Gastrocnemius medialis (tissue), 4 donors: ENCODE results near the gene TRPC4.
"Not testable (repeated sequence)": the region's sequence is repeated elsewhere in the genome, so short reads cannot be mapped to it uniquely, and the experiment has no call there.

Source experiments
- POLR2A ChIP-seq, 2 donors: fragments of 450-650 bp; IDR thresholded peaks; one replicate each; pipeline ENCODE4 v1.6.1; 2017; ENCODE audit warnings: antibody characterized with exemption in 2 of 2, mild to moderate bottlenecking in 2 of 2, moderate library complexity in 2 of 2
- TF ChIP-seq, protein P1 (sequence below), 5 experiments: fragments of 450-650 bp in 3 of 5; fragments of 200-600 bp in 2 of 5; sonication (generic) in 2 of 5; IDR thresholded peaks in 4 of 5; conservative IDR thresholded peaks in 1 of 5; 1 replicate in 4 of 5; 2 replicates in 1 of 5; pipeline ENCODE4 v1.5.1; 2016 to 2019; ENCODE audit warnings: antibody characterized with exemption in 5 of 5, mild to moderate bottlenecking in 3 of 5, moderate library complexity in 3 of 5

DNA sequence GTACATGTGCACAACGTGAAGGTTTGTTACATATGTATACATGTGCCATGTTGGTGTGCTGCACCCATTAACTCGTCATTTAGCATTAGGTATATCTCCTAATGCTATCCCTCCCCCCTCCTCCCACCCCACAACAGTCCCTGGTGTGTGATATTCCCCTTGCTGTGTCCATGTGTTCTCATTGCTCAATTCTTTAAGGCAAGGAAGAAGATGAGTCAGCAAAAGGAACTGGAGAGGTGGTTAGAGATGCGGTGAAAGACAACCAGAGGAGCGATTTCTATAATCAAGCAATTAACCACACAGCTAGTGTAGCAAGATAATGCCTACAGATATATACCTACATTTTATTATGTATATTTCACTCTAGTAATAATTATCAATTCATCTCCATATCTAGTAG is 280.2 kb downstream of the TRPC4 start:
- TF ChIP-seq, protein P1, sequence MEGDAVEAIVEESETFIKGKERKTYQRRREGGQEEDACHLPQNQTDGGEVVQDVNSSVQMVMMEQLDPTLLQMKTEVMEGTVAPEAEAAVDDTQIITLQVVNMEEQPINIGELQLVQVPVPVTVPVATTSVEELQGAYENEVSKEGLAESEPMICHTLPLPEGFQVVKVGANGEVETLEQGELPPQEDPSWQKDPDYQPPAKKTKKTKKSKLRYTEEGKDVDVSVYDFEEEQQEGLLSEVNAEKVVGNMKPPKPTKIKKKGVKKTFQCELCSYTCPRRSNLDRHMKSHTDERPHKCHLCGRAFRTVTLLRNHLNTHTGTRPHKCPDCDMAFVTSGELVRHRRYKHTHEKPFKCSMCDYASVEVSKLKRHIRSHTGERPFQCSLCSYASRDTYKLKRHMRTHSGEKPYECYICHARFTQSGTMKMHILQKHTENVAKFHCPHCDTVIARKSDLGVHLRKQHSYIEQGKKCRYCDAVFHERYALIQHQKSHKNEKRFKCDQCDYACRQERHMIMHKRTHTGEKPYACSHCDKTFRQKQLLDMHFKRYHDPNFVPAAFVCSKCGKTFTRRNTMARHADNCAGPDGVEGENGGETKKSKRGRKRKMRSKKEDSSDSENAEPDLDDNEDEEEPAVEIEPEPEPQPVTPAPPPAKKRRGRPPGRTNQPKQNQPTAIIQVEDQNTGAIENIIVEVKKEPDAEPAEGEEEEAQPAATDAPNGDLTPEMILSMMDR (IDR thresholded peaks at IDR 0.05 in 4 of 5, conservative IDR thresholded peaks at IDR 0.05 in 1 of 5): not testable (repeated sequence)
- TF ChIP-seq POLR2A (IDR thresholded peaks at IDR 0.05): not testable (repeated sequence)
